HG03066 (cell line): ENCODE results near the gene ADGRF1.
"Not testable (repeated sequence)": the region's sequence is repeated elsewhere in the genome, so short reads cannot be mapped to it uniquely, and the experiment has no call there.

Experiments
- ATAC-seq: cut with Tn5 transposase; IDR thresholded peaks from one replicate; pipeline ENCODE4 v1.9.1; 2021; ENCODE audit warnings: low read depth; ENCODE audit not compliant: unreplicated experiment

ADGRF1 gene

DNA sequence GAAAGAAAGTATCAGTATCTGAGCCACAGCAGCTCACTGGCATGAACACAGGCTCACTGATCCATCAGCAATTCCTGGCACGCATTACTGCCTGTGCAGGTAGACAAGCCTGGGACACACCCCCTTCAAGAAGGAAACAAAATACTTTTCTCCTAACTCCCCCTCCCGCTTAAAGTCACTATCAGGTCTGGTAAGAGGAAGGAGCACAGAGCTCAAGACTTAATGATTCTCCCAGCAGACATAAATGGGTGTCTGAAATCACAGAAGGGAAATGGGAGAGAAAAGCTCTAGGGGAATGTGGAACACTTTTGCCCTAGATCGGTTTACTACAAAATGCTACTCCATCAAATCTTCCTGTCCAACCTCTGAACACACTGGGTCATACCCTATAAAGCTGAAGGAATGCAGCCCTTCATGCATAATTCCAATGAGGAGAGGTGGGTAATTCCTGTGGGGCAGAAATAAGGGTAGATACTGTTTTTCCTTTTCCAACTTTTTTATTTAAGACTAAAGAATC, at the start of gene ADGRF1:
Gene ADGRF1, minus strand, starts transcription at position 58 of the 517 bp plus-strand sequence. CDS start 13,271 bp downstream, outside the sequence.
- ATAC-seq = no peak

DNA sequence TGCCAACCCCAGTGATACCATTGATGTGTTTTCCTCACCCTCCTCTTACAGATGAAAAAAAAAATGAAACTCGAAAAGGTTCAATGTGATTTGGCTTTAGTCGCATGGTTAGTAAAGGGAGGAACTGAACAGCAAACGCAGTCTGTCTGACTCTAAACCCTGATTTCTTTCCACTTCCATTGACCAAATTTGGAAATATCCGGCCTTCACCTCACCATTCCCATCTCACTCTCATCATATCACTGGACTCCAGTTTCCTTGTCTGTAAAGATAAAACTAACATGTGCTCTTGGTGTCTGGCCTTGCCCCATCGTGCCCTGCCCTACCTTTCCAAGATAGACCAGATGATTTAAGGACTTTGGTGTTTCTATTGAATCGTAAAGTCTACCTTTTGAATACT, 48.7 kb upstream of the ADGRF1 start:
- no peak for ATAC-seq

DNA sequence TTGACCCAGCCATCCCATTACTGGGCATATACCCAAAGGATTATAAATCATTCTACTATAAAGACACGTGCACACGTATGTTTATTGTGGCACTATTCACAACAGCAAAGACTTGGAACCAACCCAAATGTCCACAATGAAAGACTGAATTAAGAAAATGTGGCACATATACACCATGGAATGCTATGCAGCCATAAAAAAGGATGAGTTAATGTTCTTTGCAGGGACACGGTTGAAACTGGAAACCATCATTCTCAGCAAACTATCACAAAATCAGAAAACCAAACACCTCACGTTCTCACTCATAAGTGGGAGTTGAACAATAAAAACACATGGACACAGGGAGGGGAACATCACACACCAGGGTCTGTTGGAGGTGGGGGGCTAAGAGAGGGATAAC, 47.3 kb upstream of the ADGRF1 start:
- not testable (repeated sequence) for ATAC-seq

DNA sequence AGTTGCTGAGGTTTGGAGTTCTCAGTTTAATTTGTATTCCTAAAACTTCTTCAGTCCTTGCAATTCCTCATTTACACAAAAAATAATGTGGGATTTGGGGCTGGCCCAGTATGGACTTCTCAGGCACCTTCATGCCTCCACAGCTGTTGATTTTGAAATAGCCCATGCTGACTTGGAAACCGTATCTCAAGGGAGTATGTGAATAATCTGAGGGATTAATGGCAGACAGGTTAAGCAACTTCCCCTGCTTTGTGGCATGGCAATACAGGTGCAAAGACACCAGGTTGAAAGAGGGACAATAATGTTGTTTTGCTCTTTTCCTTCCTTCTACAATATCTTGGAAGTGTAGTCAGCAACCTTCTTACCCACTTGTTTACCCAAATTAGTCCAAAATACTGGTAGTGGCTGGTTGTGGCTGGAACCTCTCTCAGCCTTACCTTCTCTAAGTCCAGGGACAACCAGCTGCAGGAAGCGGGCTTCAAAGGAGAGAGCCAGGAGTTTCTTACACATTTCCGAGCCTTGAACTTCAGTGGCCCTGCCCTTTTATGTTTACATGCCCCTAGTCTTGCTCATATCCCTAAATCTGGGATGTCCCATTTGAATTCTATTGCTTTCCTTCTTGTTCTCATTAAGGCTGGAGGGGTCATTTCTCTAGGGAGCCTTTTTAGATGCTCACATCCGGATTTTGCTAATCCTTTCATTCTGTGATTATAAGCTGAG, 44.1 kb upstream of the ADGRF1 start:
- no peak for ATAC-seq

DNA sequence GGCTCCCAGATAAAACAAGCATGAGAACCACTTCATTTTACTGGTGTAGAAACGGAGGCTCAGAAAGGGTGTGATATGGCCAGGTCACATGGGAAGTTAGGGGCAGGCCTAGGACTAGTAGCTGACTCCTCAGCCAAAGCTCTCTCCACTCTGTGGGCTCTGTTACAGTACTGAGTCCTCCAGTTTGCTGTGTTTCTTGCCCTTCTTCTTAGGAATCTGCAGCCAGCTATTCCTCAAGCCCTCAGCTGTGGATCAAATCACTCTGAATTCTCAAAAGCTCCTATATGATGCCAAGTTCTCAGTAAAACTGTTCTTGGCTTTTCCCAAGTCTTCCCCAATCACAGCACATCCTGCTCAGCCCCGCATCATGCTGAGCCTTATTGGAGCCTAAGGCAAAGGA, 42.5 kb upstream of the ADGRF1 start:
- no peak for ATAC-seq

DNA sequence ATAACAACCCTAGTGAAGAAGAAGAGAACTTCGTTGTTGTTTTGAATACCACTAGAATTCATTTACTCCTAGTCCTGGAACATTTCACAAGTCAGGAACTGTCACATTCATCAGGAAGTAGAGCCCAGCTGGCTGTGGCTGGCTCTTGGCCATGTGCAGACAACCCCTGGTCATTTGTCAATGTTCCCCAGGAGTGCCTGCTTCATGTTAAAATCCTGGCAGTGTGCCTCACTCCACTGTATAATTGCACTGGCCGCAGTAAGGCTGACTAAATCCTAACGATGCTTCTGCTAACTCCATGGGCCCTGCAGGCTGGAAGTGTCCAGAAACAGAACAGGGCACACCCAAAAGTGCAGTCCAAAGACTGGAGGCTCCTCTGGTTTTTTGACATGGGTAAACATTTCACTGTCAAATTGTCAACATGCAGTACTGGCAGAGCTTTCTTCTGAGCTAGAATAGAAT, 41.5 kb upstream of the ADGRF1 start:
- ATAC-seq = no peak

DNA sequence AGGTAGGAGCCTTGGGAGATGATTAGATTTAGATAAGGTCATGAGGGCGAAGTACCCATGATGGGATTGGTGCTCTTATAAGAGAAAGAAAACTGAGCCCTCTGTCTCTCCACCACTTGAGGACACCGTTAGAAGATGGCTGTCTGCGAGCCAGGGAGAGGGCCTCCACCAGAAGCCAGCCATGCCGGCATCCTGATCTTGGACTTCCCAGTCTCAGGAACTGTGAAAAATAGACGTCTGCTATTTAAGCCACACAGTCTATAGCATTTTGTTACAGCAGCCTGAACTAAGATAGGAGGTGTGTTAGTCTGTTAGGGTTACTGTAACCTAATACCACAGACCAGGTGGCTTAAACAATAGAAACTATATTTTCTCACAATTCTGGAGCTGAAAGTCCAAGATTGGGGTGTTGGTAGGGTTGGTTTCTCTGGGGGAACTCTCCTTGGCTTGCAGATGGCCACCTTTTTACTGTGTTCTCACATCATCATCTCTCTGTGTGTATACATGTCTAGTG, 38.0 kb upstream of the ADGRF1 start:
- no peak for ATAC-seq

DNA sequence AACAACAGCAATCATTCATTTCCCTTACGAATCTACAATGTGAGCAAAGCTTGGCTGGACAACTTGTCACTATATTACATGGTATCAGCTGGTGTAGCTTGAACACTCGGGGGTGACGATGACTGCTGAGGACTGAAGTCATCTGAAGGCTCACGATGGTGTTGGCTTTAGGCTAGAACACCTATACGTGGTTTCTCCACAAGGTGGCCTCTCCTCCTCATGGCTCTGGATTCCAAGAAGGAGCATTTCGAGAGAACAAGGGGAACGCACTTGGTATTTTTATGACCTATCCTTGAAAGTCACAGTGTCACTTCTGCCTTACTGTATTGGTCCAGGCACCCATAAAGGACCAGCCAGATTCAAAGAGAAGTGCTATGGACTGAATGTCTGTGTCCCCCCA, 37.5 kb upstream of the ADGRF1 start:
- ATAC-seq = no peak

DNA sequence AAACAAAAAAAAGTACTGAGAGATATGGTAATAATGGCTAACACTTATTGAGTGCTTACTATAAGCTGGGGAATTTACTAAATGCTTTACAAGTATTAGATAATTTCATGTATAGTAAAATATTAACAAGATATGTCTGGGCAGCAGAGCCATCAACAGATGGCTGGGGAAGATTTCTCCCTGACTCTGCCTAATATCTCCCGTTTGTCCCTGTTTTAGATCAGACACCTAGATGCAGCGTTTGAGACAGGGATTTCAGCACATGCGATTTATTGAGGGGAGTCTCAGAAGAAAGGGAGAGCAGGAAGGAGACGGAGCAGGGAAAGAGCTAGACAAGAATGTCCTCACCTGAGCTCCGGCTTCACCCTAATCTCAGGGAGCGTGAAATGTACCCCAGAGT, 36.9 kb upstream of the ADGRF1 start:
- no peak for ATAC-seq

DNA sequence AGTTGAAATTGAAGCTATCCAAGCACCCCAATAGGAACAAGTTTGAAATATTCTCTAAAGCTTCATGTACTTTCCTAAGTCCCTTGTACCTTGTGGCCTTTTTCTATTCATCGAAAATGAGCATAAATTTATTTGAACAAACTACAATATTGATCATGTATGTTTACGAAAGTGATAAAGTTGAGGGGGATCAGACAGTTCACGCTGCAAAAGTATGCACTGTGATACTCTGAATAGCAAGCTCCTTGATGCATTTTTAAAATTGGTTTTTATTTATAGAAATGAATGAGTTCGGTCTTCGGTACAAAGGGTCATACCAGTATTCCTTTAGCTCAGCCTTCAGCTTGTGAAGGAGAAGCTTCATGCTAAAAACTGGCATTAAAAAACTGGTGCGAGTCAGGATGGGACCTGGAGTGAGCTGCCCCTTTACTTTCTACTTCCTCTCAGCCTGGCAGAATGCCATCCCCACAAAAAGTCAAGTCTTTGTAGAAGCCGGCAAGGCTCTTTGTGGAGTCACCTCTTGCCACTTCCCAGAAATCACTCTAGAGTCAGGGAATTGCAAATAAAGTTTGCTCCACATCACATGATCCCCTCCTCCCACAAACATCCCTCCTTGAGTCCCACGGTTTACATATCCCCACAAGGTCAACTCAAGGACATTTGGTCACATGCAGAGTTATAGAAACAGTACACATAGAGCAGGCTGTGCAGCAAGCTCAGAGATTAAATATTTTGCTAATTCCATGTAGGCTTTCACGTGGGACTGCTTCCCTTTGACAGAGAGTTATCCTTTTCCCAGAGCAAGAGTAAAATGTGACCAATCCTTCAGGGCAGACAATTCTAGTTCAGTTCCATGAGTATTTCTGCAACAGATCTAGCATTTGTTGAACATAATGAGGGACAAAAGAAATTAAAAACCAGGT, 34.6 kb upstream of the ADGRF1 start:
- no peak for ATAC-seq

DNA sequence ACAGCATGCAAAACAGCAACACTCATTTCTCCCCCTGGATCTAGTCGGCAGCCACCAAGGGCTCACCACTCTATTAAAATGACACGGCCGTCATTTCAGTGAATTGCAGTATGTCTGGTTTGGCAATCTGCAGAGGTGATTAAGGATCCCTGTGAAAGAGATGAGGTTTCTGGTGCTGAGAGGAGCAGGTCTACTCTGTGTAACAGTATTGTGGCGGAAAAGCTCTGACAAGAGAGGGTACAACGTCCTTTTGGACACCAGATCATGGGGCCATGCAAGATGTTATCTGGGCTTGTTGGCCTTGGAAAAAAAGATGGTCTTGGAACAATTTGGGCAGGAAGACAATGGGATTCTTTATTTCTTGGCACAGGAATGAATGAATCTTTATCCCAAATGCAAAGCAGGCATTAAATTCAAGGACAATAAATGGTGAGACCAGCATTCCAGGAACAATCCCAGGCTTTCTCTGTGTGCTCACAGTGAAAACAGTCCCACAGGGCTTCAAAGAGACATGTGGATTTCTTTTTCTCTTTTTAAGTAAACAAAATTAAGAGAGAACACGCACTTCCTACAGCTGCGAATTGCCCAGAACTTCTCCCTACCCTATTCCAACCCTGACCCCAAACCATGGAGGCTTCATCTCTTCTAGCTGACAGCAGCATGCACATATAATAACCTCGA, 33.7 kb upstream of the ADGRF1 start:
- no peak for ATAC-seq

DNA sequence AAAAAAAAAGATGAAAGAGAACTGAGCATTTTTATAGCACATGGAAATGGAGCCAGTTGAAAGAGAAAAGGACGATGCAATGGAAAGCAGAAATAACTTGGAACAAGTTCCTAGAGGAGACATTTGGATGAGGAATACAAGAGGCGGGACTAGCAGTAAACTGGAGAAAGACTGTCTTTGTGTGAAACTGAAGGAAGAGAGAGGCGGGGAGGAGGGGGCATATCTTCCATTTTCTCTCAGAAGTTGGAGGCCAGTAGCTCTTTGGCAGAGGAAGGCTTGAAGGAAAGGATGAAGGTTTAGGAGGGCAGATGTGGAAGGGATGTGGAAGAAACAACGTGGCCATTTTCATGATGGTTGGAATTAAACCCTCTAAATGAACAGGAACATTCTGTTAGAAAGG, 33.0 kb upstream of the ADGRF1 start:
- ATAC-seq = no peak

DNA sequence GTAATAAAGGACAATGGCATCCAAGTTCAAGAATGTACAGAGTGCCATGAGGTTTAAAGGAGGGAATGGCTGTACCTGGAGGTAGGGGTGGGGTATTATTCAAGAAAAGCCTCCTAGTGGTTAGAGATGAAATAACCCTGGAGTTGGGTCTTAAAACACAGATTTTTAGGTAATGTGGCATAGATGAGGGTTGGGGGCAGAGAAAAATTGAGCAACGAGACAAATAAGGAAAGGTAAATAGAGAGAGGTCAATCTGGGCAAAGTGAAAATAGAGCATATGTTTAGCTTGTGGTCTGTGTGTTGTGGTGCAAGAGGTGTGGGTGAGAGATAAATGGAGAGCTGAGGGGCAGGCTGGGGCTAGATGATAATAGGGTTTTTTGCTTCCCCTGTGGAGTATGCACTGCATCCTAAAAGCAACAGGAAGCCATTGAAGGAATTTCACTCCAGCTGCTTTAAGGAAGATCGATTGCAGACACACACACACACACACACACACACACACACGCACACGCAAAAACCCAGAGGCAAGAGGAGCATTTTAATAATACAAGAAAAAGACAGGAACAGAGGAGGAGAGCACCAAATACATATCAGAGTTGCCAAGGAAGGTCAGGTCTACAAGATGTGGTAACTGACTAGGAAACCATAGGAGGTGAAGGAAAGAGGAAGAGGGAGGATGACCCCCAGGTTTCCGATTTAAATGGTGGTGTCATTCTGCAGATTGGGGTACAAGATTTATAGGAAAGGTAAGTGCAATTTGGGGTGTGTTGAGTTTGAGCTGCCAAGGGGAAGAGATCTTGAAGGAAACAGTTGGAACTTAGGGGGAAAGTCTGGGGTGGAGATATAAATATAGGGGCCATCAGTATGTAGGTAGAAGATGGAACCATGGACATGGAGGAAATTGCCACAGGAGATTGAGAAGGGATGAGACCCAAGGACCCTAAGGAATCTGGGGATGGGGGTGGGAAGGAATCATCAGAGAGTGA, 31.3 kb upstream of the ADGRF1 start:
- ATAC-seq = no peak

DNA sequence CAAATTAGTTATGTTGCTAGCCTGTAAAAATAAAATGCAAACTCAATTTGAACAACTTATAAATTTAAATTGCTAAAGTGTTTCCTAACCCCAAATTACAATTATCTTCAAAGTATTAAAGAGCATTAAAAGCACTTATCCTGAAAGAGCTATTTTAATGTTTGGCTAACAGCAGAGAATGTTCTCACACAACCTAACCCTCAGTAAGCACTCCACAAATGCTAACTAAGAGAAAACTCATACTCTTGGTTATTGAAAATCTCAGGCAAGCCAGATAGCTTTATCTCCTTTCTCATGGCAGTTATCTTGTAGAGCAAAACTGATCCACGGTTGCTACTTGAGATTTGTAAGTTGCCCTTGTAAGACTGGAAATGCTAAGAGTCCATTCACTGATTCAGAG, 30.5 kb upstream of the ADGRF1 start:
- no peak for ATAC-seq

DNA sequence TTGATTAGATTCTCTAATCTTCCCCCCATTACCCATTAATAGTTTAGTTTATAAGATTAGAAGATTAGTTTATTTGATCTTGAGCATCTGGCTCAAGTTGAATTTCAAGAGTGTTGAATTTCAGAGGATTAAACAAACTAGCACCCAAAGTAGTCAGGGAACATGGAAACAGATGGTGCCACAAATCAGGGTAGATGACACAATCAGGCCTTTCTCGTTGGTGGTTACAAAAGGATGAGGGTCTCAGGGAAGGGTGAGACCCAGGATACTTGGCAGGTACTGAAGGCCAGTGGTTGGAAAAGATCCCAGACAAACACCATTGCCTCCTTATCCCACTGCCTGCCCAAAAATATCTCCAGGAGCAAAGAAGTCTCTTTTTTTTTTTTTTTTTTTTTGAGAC, 29.5 kb upstream of the ADGRF1 start:
- ATAC-seq = no peak

DNA sequence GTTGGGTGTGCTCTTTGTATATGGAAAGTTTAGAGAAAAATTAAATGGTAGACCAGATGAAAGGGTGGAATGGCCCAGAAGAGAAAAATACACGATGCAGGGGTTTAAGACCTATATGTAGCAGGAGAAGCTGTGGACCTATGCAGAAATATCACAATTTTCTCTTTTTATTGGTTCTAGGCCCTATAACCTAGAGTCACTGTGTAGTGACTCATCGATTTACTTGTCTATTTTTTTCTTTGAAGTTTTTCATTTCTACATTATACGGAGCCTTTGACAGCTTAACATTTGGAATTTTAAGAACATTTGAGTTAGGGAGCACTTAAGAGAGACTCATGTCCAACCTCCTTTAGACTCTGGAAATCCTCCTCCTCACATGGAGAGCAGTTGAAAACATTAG, 28.3 kb upstream of the ADGRF1 start:
- ATAC-seq = no peak

DNA sequence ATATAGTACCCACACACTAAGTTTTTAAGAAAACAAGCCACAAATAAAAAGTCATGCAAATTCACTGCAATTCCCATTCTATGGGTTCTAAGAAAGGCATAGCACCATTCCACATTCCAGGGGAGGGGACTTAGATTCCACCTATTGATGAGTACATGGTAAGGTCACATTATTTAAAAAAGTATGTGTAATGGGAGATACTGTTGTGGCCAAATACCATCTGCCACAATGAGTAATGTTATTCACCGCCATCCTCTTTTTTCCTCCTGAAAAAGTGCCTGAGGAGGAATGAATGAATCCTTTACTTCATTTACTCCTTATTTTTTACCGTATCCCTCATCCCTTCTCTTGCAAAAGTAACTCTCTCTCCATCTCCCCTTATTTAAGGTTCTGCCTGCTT, 27.0 kb upstream of the ADGRF1 start:
- ATAC-seq = no peak

DNA sequence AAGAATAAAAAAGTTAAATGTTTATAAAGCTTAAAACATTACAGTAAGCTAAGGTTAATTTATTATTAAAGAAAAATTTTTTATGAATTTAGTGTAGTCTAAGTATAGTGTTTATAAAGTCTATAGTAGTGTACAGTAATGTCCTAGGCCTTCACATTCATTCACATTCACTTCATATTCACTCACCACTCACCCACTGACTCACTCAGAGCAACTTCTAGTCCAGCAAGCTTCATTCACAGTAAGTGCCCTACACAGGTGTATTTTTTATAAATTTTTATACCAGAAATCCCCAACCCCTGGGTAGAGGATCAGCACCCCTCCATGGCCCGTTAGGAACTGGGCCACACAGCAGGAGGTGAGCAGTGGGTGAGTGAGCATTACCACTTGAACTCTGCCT, 24.3 kb upstream of the ADGRF1 start:
- no peak for ATAC-seq

DNA sequence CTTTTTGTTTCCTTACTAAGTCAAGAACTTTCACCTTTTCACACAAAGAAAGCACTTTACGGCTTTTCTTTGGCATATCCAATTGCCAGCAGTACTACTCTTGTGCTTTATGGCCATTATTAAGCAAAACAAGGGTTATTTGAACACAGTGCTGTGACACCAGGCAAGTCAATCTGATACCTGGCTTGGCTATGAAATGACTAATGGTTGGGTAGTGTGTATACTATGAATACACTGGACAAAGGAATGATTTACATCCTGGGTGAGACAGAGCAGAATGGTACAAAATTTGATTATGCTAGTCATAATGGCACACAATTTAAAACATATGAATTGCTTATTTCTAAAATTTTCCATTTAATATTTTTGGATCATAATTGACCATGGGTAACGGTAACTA, 22.1 kb upstream of the ADGRF1 start:
- ATAC-seq = no peak

DNA sequence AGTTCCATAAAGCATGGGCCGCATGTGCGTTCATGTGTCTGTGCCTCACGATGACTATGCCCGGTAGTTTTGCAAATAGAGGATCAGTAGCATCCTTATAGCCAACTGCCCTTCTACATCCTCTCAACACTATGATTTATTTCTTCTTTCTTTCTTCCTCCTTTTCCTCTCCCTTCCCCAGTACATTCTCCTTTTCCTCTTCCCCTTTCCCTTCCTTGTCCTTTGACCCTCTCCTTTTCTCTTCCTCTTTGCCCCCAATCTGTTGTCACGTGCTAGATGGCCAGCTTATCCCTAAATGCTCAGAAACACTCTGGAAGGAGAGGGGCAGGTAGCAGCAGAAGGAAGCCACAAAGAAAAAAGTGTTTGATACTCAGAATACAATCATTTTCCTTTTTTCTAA, 20.2 kb upstream of the ADGRF1 start:
- no peak for ATAC-seq
